Tibial artery (tissue), 4 donors: ENCODE results near the gene ADAM21.
A peak's percentile ranks its signal among the peaks of the same experiment; 100 is the strongest.
"Not testable (repeated sequence)": the region's sequence is repeated elsewhere in the genome, so short reads cannot be mapped to it uniquely, and the experiment has no call there.

Experiments
- DNase-seq, 2 donors: peaks; one replicate each; pipeline ENCODE4 v3.0.0-alpha.2; 2019
- H3K27ac ChIP-seq, 2 donors: fragments of 200-600 bp; sonication (generic) in 1 of 2; 1 replicate in 1 of 2; 2 replicates in 1 of 2; pipeline ENCODE4 v1.5.1; 2018 to 2019; ENCODE audit warnings: mild to moderate bottlenecking in 1 of 2
- H3K27me3 ChIP-seq, 2 donors: fragments of 200-600 bp; sonication (generic) in 1 of 2; one replicate each; pipeline versions ENCODE4 v1.5.1 to v1.6.0; 2016 to 2019
- H3K36me3 ChIP-seq, 3 donors: fragments of 200-600 bp; sonication (generic) in 2 of 3; one replicate each; pipeline ENCODE4 v1.5.1; 2016 to 2019; ENCODE audit warnings: mild to moderate bottlenecking in 2 of 3
- H3K4me1 ChIP-seq, 4 donors: fragments of 200-600 bp; sonication (generic) in 2 of 4; 1 replicate in 3 of 4; 2 replicates in 1 of 4; pipeline ENCODE4 v1.5.1; 2016 to 2019
- H3K4me3 ChIP-seq, 2 donors: fragments of 200-600 bp; sonication (generic) in 1 of 2; 1 replicate in 1 of 2; 2 replicates in 1 of 2; pipeline ENCODE4 v1.5.1; 2018 to 2019; ENCODE audit warnings: mild to moderate bottlenecking in 2 of 2
- H3K9me3 ChIP-seq, 3 donors: fragments of 200-600 bp; sonication (generic) in 1 of 3; one replicate each; pipeline ENCODE4 v1.5.1; 2016 to 2019
- intact Hi-C: fragments of 100-400 bp; cut with DNase I; formaldehyde crosslinking; loops from one replicate; pipeline ENCODE4 v1.15.0; 2023; ENCODE audit warnings: low total_unique reads
- TF ChIP-seq, protein P1 (sequence below), 2 experiments: fragments of 200-600 bp in 1 of 2; fragments of 450-650 bp in 1 of 2; IDR thresholded peaks; one replicate each; pipeline ENCODE4 v1.5.1; 2017 to 2019; ENCODE audit warnings: antibody characterized with exemption in 2 of 2, mild to moderate bottlenecking in 1 of 2, moderate library complexity in 1 of 2

Gene ADAM21

DNA sequence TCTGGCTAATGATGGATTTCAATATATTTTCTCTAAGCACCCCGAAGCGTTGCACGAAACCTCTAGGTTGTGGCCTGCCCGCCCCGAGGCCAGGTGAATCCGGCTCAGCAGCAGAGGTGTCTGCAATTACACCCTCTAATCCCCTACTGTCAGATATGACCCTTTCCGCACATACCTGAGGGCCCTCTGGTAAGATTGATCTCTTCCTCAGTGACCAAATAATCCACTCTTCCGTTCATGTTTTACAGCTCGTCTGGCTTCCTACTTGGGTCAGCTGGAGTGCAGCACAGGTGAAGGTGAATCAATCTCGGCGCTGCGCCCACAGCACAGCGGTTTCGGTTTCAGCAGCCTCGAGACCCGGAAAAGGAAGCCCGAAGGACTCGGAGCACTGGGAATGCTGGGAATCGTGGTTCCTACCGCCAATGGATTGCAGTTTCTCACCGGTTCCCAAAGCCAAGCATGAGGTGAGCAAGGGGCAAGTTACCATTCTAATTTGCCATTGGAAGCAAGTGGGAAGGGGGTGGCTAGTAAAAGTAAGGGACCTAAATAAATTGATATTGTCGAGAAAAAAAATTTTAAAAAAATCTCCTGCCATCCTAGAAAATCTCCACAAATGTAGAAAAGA lies 35.1 kb upstream of the ADAM21 start, which contains the start of gene SYNJ2BP:
TSS of gene SYNJ2BP (minus strand) at position 366 of the 625 bp plus-strand sequence. CDS start at position 239, 127 bp downstream.
- peaks cover 0 to 4% (median 3%) of the 10 kb centered on the region in 3 donors for H3K36me3 ChIP-seq
- intact Hi-C loops = no loop called here
- no peaks in the 10 kb centered on the region for H3K9me3 ChIP-seq
- H3K27me3 ChIP-seq = no peaks in the 10 kb centered on the region
- H3K4me1 ChIP-seq = peaks cover 0 to 16% (median 7%) of the 10 kb centered on the region in 4 donors
- H3K4me3 ChIP-seq = peak within 1 kb of the TSS; percentile 79 to 86
- peak within 1 kb of the TSS; percentile 70 to 78 for H3K27ac ChIP-seq
- peak; percentile 49 to 79 for DNase-seq
- TF ChIP-seq, protein P1, sequence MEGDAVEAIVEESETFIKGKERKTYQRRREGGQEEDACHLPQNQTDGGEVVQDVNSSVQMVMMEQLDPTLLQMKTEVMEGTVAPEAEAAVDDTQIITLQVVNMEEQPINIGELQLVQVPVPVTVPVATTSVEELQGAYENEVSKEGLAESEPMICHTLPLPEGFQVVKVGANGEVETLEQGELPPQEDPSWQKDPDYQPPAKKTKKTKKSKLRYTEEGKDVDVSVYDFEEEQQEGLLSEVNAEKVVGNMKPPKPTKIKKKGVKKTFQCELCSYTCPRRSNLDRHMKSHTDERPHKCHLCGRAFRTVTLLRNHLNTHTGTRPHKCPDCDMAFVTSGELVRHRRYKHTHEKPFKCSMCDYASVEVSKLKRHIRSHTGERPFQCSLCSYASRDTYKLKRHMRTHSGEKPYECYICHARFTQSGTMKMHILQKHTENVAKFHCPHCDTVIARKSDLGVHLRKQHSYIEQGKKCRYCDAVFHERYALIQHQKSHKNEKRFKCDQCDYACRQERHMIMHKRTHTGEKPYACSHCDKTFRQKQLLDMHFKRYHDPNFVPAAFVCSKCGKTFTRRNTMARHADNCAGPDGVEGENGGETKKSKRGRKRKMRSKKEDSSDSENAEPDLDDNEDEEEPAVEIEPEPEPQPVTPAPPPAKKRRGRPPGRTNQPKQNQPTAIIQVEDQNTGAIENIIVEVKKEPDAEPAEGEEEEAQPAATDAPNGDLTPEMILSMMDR (IDR thresholded peaks at IDR 0.05) = no peak

DNA sequence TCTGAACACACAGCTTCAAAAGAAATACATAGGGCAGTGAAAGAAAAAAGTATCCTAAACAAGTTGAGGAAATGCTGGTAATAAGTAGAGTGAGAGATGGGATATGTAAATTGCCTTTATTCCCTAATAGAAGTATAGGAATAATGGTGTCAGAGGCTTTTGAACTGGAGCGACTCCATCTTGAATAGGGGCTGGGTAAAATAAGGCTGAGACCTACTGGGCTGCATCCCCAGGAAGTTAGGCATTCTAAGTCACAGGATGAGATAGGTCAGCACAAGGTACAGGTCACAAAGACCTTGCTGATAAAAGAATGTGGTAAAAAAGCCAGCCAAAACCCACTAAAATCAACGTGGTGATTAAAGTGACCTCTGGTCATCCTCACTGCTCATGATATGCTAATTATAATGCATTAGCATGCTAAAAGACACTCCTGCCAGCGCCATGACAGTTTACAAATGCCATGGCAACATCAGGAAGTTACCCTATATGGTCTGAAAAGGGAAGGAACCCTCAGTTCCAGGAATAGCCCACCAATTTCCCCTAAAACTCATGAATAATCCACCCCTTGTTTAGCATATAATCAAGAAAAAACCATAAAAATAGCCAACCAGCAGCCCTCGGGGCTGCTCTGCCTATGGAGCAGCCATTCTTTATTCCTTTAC lies 32.6 kb upstream of the ADAM21 start:
- H3K9me3 ChIP-seq, intact Hi-C loops, DNase-seq, H3K36me3 ChIP-seq, H3K4me3 ChIP-seq, H3K27ac ChIP-seq, H3K27me3 ChIP-seq: not testable (repeated sequence)
- peaks cover 0 to 16% (median 7%) of the 10 kb centered on the region in 4 donors for H3K4me1 ChIP-seq

DNA sequence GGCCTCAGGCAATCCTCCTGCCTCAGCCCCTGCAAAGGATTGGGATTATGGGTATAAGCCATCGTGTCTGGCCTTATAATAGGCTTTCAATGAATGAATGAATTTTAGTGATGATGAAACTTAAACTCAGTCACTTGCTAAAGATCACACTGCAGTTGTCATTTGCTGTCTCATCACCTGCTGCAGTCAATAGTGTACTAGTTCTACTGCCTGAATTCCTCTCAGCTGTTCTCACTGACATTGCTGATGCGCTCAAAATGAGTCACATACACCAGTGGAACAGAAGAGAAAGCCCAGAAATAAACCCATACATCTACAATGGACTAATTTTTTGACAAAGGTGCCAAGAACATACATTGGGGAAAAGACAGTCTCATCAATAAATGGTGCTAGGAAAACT lies 29.4 kb upstream of the ADAM21 start:
- TF ChIP-seq, protein P1 (IDR thresholded peaks at IDR 0.05) = no peak
- H3K27me3 ChIP-seq = no peaks in the 10 kb centered on the region
- no peak overlapping the region for H3K4me3 ChIP-seq
- H3K27ac ChIP-seq = no peak overlapping the region
- H3K36me3 ChIP-seq = no peaks in the 10 kb centered on the region
- no peak for DNase-seq
- H3K4me1 ChIP-seq = no peaks in the 10 kb centered on the region
- no peaks in the 10 kb centered on the region for H3K9me3 ChIP-seq
- intact Hi-C loops = no loop called here

DNA sequence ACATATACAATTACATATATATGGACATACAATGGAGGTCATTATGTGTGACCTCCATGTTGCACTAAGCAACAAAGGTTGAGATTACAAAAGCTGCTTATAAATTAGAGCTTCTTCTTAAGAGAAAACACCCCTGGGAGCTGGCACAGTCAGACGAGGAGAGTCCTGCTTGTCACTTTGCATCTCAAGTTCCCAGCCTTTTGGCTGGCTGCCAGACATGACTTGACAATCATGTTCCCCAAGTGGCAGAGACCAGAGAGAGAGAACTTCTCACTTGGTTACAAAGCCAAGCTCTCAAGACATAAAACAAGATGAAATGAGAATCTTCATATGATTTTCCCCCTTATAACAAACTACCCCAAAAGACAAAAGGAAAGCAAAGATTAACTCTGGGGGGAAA lies 26.6 kb upstream of the ADAM21 start:
- H3K27me3 ChIP-seq = no peaks in the 10 kb centered on the region
- DNase-seq = no peak
- H3K9me3 ChIP-seq = no peaks in the 10 kb centered on the region
- H3K27ac ChIP-seq = no peak overlapping the region
- intact Hi-C loops = no loop called here
- H3K4me1 ChIP-seq = no peaks in the 10 kb centered on the region
- no peak overlapping the region for H3K4me3 ChIP-seq
- TF ChIP-seq, protein P1 (IDR thresholded peaks at IDR 0.05) = no peak
- H3K36me3 ChIP-seq = no peaks in the 10 kb centered on the region

DNA sequence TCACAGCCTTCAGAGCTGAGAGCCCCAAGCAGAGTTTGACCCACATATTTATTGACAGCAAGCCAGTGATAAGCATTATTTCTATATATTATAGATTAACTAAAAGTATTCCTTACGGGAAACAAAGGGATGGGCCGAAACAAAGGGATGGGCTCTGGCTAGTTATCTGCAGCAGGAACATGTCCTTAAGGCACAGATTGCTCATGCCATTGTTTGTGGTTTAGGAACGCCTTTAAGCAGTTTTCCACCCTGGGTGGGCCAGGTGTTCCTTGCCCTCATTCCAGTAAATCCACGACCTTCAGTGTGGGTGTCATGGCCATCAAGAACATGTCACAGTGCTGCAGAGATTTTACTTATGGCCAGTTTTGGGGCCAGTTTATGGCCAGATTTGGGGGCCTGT lies 25.4 kb upstream of the ADAM21 start:
- H3K36me3 ChIP-seq, H3K4me1 ChIP-seq, H3K27me3 ChIP-seq, H3K4me3 ChIP-seq, intact Hi-C loops, DNase-seq, H3K27ac ChIP-seq: not testable (repeated sequence)
- H3K9me3 ChIP-seq = peaks cover 0 to 10% (median 7%) of the 10 kb centered on the region in 3 donors

DNA sequence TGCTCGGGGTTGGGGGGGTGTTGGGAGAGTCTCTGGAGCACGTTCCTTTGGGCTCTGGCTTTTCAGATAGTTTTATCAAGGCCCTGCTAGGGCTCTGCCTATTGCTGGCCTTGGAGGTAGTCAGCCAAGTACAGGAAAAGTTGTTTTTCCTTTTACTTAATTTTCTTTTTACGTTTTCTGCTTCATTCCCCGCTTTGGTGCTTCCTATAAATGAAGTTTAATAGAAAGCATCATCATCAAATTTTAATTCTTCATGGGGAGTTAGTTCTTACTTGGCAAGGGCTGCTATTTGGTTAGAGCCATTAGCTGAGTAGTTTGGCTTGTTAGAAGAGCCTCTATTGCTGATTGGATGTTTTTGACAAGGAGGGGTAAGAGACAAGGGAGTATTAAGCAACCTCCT lies 15.1 kb upstream of the ADAM21 start:
- Histone ChIP-seq H3K4me1 (no peaks in the 10 kb centered on the region), H3K36me3 (no peaks in the 10 kb centered on the region), H3K27me3 (no peaks in the 10 kb centered on the region), H3K4me3 (no peak overlapping the region), H3K9me3 (peaks cover 0 to 29% (median 12%) of the 10 kb centered on the region in 3 donors), H3K27ac (no peak overlapping the region)
- TF ChIP-seq, protein P1 (IDR thresholded peaks at IDR 0.05) = no peak
- intact Hi-C loops = no loop called here
- DNase-seq = no peak
